NCI-H460 (cell line): ENCODE data around the gene GPR15LG. TPM values are rescaled to one million over a fixed set of nuclear protein-coding genes. Genes with fewer than 3 reads are reported as not detected.
A peak's percentile ranks its signal among the peaks of the same experiment; 100 is the strongest.

Experiments
- DNase-seq: peaks from one replicate; pipeline ENCODE4 v3.0.0-alpha.2; 2016; ENCODE audit warnings: low read depth; ENCODE audit errors: extremely low read depth
- total RNA-seq: library from RNA; depleted of rRNA; stranded (reverse); fragments of >200 nt; shearing (Covaris generic); gene quantifications from 2 replicates; pipeline ENCODE4 v1.2.3, GENCODE V29; 2014

Gene GPR15LG
- total RNA-seq, 1 experiment from 2014 or later: not detected

DNA sequence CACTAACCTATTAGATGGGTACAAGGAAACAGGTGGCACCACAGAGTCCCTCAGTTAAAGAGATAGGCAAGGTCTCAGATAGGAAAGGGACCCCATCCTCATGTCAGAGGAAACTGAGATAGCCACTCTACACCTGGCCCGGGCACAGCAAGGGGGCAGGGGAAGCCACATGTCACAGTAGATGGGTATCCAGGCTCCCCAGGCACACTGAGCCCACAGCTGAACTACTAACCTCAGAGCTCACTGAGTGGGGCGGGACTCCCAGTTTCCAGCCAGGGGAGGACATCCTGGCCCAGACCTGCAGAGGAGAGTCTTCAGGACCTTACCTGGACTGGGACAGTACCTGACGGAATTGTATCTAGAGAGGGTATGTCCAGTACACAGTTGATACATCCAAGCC lies 17.0 kb downstream of the GPR15LG start:
- no peak for DNase-seq

DNA sequence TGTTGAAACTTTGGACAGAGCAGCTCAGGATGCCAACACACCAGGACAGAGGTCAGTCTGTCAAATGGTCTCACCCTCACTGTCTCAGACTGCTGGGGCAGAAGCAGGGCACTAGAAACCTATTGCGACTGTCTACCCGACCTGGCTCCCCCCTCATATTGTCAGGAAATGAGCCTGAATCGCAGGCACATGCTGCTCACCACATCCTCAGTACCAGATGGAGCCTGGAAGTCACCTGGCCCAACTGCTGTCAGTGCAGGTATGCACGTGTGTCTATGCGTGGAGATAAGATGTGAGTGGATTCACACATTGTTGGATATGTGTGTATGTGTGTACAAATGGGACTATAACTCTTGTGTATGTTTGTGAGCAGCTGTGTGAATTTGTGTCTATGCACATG lies 17.5 kb downstream of the GPR15LG start:
- DNase-seq: no peak

DNA sequence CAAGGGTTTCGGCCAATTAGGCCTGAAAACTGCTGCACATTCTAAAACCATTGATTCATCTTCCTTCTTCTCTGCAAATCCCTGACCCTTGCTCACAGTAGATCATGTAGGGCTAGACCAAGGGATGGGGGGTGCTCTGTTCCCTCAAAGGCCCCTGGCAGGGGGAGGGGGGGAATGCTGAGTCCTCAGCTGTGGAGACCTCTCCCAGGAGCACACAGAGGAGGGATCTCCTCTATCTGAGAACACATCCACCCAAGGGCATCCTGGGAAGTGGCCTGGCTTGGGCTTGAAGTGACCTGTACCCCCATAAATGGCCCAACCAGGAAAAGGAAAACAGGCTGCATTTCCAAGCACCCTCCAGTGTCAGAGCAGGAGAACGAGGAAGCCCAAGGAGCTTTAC lies 19.7 kb downstream of the GPR15LG start:
- DNase-seq: no peak

DNA sequence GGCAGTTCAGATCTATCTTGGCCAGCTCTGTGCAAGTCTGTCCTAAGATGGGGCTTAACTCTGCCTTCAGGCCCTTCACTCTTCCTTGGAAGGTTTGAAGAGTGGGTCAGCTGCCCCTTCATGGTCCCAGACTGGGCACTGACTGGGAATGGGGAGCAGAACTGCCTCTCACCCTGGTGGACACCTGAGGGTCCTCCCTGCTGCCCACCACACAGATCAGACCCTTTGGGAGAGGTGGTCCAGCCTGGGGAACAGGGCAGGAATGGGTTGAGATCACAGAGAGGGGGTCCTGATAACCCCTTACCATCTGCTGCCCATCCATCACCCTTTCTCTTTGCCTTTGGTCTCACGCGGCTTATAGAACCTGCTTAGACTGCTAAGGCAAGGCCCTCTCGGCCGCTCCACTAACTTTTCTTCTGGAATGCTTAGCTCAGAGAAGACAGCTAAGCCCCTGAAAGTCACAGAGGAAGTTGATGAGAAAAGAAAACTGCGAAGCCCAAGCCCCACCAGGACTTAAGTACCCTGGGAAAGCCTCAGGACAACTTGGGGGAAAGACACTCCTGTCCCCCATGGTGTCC lies 20.3 kb downstream of the GPR15LG start:
- no peak for DNase-seq

DNA sequence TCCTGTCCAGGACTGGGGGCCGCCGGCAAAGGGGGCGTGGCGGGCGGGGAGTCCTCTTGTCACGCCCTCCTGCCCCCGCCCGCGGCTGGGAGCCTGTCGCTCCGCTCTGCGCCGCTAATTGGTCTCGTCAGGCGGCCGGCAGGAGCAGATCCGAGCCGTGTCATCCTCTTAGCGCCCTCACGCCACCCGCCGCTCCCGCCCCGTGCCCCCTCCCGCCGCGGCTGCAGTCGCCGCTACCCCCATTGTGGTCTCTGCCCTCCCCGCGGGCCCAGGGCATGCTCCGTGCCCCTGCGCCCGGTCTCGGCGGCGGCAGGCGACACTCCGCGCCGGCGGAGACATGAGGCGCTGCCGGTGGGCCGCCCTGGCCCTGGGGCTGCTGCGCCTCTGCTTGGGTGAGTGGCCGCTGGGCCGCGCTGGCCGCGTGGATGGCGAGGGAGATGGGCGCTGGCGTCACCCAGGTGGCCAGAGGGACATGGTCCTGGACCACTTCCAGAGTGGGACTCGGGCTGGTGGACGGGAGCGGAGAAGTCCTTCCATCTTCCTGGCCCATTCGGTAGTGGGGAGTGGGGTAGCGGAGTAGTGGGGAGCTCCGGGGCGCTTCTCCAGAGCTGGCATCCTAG lies 20.9 kb downstream of the GPR15LG start, which contains the start of gene CDHR1:
Gene CDHR1 (plus strand): TSS at position 114 of the 620 bp plus-strand sequence. CDS start 224 bp downstream, at position 338.
- DNase-seq: peak; percentile 28

DNA sequence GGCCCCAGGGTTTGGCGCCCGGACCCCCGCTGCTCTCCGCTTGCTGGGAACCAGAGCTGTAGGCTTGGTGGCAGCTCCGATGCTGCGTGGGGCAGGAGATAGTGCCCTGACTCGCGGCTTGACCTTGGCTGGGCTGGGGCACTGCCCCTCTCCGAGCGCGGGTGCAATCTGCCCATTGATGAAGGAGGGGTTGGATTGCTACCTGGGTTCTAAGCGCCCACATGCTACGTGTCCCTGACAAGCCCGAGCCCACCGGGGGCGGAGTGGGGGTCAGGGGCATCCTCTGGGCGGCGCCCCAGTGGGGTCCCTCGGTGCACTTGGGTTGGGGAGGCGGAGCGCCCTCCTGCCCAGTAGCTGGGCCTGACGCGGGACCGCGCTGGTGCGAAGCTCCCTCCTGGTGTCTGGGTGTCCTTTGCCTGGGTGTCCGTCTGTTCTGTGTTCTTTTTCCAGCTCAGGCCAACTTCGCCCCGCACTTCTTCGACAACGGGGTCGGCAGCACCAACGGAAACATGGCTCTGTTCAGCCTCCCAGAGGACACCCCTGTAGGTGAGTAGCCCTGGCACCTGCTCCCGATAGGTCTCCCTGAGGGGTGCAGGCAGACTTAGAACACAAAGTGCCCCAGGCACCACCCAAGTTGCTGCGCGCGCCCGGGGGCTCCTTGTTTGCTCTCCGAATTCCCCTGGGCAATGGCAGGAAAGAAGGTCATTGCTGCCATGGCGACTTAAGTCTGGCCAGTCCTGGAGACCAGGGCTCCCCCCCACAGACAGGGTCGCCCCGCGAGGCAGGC lies 21.6 kb downstream of the GPR15LG start:
- no peak for DNase-seq

DNA sequence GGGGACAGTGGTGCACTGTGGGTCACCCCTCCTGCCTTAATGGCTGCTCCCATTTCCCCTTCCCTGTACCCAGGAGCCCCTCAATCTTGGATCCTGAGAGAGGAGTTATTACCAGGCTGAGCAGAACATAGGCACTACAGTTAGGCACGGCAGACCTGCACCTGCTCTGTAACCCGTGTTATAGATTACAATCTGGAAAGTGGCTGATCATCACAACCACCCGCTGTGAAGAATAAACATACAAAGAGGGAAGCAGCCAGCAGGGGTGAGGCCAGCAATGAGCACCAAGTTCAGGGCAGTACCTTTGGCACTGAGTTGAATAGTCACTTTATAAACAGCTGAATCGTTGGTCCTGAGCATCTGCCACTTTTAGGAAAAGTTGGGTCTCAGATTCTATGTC lies 22.5 kb downstream of the GPR15LG start:
- DNase-seq: no peak

DNA sequence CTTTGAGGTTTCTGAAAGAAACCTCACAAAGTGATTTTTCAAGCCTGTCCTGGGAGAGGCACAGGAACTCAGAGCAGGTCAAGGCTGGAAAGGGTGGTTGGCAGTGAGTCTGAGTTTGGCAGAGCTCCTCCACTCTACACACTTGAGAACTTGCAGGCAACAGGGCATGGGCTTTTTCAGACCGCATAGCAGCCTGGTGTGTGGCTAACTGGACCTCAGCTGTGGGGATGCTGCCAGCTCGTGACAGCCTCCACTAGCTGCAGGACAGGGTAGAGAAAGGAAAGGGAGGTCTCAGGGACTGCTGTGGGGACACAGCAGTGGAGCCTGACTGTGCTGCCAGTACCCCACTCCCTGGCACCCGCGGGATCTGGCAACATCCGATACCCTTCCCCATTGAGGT lies 23.3 kb downstream of the GPR15LG start:
- DNase-seq: no peak

DNA sequence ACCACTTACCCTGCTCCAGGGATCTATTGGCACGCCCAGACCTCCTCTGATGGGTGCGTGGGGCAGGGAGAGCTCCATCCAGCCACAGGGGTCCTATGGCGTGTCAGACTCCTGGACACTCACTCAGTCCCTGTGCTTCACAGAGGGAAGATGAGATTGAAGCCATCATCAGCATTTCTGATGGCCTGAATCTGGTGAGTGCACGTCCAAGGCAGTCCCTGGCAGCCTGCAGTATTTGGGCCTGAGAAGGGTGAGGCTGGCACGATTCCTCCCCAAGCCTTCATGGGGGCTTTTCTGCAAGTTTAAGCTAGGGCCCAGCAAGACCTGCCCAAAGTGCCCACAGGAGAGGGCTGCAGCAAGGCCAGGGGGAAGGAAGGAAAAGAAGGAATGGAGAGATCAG lies 24.0 kb downstream of the GPR15LG start:
- DNase-seq: no peak

DNA sequence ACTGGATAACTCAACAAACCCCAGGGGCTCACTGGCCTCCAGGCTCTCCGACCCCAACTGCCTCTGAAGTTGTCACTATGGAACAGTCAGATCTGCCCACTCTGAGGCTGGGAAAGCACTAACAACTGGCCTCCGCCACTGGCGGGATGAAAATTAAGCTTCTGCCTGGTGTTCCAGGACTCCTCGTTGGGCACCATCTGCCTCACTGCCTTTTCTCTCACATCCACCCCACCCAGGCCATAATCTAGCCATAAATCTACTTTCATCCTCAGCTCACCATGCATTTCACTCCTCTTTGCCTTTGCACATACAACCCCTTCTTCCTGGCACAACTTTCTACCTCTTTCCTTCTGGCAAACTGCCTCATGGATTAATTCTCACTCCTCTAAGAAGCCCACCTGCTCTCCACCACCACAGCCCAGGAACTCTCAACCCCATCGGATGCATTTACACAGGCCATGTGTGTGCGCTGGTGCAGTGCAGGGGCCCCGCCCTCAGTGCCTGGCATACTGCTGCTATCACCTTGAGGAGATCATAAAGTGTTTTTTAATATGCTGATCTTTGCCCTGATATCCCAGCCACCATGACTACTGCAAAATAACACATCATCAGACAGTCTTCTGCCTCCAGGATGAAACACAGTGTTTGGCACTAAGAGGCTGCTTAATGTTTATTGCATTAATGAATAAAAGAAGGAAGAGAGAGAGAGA lies 24.8 kb downstream of the GPR15LG start:
- no peak for DNase-seq

DNA sequence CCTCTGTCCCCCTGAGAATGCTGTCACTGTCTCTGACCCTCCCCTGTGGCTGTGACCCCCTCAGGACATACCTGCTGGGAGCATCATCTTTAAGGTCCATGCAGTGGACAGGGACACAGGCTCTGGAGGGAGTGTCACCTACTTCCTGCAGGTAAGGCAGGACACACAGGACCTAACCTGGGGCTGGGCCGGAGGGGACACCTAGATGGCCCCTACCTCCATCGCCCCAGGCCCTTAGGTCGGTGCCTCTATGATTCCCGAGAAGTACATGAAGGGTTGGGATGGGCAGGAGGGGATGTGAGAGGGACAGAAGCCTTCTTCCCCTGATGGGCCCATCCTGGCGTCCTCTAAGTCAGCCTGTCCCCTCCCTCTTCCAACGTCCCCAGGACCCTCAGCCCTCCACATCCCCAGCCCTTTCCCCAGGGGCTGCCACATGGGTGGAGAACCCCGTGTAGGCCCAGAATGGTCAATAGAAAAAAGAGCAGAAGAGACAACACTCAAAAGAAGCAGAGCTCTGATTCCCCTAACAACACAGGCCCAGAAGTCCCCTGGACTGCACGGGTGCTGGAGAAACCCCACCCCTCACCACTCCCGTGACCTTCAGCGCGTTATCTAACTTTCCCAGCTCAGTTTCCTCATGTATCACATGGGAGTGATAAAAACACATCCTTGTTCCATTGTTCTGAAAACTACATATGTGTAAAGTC lies 27.1 kb downstream of the GPR15LG start:
- DNase-seq: no peak

DNA sequence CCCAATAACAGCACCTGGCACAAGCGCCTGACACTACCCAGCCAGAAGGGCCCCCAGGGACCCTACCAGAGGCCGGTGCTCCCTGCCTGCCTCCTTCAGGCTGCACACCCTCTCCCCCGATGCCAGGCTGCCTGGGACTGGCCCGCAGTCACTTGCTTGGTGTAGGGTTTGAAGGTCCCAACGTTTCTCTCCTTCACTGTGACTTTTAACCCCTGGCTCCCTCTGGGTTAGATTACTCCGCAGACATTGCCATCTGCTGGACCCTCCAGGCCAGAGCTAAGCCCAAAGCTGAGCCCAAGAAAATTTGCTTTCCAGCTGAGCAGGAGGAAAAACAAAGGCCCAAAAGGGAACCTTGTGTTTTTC lies 27.6 kb downstream of the GPR15LG start:
- DNase-seq: no peak

DNA sequence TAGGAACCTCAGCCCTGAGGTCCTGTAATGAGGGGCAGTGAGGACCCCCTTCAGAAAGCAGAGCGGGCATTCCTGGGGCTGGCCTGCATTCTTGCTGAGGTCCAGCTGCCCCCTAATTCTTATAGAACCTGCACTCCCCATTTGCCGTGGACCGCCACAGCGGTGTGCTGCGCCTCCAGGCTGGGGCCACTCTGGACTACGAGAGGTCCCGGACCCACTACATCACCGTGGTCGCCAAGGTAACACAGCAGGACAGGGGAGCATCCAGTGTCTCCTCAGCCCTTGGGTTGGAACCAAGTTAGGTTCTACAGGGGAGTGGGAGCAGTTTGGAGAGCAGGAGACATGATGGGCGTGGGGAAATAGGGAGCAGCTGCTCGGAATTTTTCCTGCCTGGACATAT lies 28.1 kb downstream of the GPR15LG start:
- DNase-seq: no peak

DNA sequence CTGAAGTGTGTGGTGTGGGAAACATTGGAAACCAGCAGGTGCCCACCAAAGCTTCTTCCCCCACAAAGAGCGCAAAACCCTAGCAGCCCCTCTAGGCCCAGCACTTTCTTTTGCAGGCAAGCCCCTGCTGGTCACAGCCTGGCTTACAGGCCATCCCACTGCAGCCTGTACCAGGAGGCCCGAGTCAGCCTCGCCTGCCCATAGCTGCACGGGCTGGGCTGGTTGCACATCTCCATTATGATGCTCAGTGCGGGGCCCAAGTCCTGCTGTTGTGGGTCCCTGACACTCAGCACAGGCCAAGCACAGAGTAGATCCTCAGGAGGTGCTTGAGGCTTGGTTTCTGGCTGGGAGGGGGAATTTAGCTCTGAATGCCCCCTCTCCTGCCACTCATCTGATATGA lies 28.7 kb downstream of the GPR15LG start:
- DNase-seq: no peak

DNA sequence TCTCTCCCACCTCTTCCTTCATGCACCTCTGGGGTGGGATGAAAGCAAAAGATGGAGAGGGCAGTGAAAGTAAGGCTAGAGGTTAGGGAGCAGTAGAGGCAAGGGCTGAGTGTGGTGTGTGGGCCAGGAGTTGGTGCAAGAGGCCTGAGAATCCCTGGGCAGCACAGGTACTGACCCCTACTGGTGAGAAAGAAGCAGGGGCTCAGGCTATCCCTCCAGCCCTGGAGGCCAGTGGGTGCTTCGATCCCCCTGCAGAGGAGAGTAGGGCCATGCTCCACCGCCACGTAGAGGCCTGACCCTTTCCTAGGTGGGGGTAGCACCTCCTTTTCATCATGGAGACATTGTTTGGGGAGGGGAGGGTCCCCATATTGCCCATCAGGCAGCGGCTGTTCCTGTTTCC lies 30.5 kb downstream of the GPR15LG start:
- no peak for DNase-seq

DNA sequence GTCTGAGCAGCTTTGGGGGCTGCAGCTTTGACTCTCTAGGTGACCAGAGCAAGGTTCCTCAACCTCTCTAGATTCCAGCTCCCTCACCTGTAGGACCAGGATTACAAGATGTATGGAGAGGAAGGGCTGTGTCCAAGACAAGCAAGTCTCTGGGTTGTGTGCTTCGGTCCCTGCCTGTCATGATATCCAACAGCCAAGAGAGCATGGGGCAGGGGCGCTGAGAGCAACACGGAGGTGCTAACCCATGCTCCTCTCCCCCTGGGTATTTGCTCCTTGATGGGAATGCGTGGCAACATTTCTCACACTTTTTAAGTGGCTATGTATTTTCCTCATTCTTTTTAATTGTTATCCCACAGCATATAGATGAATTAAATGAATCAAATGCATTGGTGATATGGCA lies 31.0 kb downstream of the GPR15LG start:
- DNase-seq: no peak

DNA sequence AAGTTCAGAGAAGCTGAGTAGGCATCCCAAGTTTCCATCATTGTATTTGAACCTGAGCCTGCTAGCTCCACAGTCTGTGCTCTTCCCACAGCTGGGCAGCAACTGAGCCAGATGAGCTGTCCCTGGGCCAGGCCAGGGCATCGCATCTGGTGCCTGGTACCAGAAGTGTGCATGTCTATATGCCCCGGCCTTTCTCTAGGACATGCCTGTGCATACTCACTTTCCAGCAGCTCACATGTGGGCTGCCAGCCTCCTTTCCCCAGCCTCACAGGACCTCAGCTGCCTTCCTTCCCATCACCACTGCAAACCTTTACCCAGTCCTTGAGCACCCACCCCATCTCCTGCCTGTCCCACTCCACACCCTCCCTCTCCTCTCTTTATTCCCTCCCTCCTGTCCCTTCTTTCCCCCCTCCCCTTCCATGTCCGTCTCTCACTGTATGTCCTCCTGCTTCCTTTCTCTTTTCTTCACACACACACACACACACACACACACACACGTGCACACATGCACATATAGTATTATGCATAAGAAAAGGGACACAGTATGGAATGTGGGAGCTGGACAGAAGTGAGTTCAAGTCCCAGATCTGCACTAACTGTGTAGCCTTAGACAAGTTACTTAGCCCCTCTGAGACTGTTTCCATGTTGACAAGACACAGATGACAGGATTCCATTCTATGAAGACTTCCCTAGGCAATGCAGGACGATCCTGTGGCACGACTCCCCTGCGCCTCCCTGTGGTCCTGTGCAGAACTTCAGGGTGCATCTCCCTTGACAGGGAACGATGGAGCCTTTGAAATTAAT lies 31.6 kb downstream of the GPR15LG start:
- DNase-seq: peak; percentile 47

DNA sequence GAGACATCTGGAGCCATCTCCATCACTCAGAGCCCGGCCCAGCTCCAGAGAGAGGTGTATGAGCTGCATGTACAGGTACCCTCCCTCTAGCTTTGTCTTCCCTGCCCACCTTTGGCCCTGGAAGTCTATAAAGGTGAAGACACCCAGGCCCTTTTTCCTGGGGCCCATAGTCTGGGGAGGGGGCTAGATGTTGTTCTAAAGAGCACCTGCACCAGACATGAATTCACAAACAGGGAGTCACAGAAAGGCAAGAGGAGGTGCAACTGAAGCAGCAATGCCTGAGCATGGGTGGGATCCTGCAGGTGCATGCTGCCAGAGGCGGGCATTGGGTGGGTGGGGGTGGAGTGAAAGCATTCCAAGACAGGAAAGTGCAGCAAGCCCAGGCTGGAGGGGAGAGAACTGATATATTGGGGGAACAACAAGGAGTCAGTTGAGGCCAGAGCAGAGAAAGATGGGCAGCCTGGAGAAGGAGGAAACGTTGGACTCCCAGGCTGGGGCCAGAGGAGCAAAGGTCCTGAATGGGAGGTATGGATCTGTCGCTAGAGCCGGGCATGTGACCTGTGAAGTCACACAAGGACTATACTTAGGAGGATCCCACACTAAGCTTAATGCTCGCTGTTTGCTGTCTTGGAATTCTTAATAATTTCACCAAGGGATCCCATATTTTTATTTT lies 32.4 kb downstream of the GPR15LG start:
- DNase-seq: no peak

DNA sequence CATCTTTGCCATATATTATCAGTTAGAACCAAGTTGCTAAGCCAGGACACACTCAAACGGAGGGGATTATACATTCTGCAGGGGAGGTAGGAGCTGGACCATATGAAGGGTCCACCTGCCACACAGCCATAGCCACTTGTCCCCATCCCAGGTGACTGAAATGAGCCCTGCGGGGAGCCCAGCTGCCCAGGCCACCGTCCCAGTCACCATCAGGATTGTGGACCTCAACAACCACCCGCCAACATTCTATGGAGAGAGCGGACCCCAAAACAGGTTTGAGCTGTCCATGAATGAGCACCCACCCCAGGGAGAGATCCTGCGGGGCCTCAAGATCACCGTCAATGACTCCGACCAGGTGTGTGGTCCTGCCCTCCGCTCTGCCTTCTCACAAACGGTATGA lies 34.4 kb downstream of the GPR15LG start:
- no peak for DNase-seq
